GM23338 (cell line): ENCODE results near the gene FBXL5.

Experiments
- CREB1 ChIP-seq: fragments of 250-450 bp; sonication (Bioruptor Pico); IDR thresholded peaks from 2 replicates; pipeline ENCODE4 v1.5.0; 2020; ENCODE audit warnings: low read depth, mild to moderate bottlenecking, moderate library complexity
- EZH2 ChIP-seq: fragments of 200-600 bp; sonication (generic); IDR thresholded peaks from one replicate; pipeline ENCODE4 v1.8.0; 2017; ENCODE audit warnings: antibody characterized with exemption, mild to moderate bottlenecking, low read depth; ENCODE audit not compliant: unreplicated experiment
- EZH2phosphoT487 ChIP-seq: fragments of 200-600 bp; sonication (generic); IDR thresholded peaks from one replicate; pipeline ENCODE4 v1.8.1; 2018; ENCODE audit warnings: antibody characterized with exemption; ENCODE audit not compliant: unreplicated experiment
- JUNB ChIP-seq: IDR thresholded peaks from one replicate; pipeline ENCODE4 v1.6.1; 2016; ENCODE audit warnings: antibody characterized with exemption; ENCODE audit not compliant: unreplicated experiment
- NANOG ChIP-seq: IDR thresholded peaks from 2 replicates; pipeline ENCODE4 v1.6.1; 2016; ENCODE audit warnings: antibody characterized with exemption, borderline replicate concordance
- POLR2AphosphoS5 ChIP-seq: IDR thresholded peaks from 2 replicates; pipeline ENCODE4 v1.6.1; 2016; ENCODE audit warnings: antibody characterized with exemption, low read depth
- STAT1 ChIP-seq: IDR thresholded peaks from one replicate; pipeline ENCODE4 v1.6.1; 2016; ENCODE audit warnings: antibody characterized with exemption; ENCODE audit not compliant: unreplicated experiment
- ZNF114 ChIP-seq: fragments of 250-450 bp; sonication (Bioruptor Pico); IDR thresholded peaks from 2 replicates; pipeline ENCODE4 v1.5.0; 2020; ENCODE audit warnings: mild to moderate bottlenecking, moderate library complexity
- ZNF331 ChIP-seq: fragments of 250-450 bp; sonication (Bioruptor Pico); IDR thresholded peaks from 2 replicates; pipeline ENCODE4 v1.5.0; 2020; ENCODE audit warnings: low read depth, mild to moderate bottlenecking, moderate library complexity
- TF ChIP-seq, protein P1 (sequence below): IDR thresholded peaks from one replicate; pipeline ENCODE4 v1.6.1; 2018; ENCODE audit warnings: antibody characterized with exemption; ENCODE audit not compliant: unreplicated experiment
- TF ChIP-seq, protein P2 (sequence below), 2 experiments: fragments of 200-600 bp in 1 of 2; sonication (generic) in 1 of 2; conservative IDR thresholded peaks; 2 replicates each; pipeline versions ENCODE4 v1.5.1 to v1.6.1; 2016 to 2017; ENCODE audit warnings: antibody characterized with exemption in 2 of 2, low read depth in 2 of 2, mild to moderate bottlenecking in 2 of 2, moderate library complexity in 1 of 2
- TF ChIP-seq, protein P3 (sequence below): fragments of 250-450 bp; sonication (Bioruptor Pico); IDR thresholded peaks from 2 replicates; pipeline ENCODE4 v1.5.0; 2020; ENCODE audit warnings: mild to moderate bottlenecking, moderate library complexity
- TF ChIP-seq, protein P4 (sequence below): IDR thresholded peaks from 2 replicates; pipeline ENCODE4 v1.6.1; 2016; ENCODE audit warnings: antibody characterized with exemption

DNA sequence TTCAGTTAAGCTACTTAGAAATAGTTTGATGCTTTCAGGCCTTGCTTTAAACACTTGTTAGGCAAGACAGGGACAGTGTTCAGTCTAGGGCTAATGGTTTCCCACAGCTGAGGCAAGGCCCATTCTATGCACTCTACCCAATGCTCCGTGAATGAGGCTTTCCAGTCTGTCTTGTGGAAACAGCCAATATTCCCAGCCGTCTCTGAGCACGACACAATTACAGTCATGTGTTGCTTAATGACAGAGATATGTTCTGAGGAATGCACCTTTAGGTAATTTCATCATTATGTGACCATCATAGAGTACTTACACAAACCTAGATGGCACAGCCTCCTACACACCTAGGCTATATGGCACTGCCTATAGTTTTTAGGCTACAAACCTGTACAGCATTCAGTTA, 16.9 kb upstream of the FBXL5 start:
- TF ChIP-seq, protein P1, sequence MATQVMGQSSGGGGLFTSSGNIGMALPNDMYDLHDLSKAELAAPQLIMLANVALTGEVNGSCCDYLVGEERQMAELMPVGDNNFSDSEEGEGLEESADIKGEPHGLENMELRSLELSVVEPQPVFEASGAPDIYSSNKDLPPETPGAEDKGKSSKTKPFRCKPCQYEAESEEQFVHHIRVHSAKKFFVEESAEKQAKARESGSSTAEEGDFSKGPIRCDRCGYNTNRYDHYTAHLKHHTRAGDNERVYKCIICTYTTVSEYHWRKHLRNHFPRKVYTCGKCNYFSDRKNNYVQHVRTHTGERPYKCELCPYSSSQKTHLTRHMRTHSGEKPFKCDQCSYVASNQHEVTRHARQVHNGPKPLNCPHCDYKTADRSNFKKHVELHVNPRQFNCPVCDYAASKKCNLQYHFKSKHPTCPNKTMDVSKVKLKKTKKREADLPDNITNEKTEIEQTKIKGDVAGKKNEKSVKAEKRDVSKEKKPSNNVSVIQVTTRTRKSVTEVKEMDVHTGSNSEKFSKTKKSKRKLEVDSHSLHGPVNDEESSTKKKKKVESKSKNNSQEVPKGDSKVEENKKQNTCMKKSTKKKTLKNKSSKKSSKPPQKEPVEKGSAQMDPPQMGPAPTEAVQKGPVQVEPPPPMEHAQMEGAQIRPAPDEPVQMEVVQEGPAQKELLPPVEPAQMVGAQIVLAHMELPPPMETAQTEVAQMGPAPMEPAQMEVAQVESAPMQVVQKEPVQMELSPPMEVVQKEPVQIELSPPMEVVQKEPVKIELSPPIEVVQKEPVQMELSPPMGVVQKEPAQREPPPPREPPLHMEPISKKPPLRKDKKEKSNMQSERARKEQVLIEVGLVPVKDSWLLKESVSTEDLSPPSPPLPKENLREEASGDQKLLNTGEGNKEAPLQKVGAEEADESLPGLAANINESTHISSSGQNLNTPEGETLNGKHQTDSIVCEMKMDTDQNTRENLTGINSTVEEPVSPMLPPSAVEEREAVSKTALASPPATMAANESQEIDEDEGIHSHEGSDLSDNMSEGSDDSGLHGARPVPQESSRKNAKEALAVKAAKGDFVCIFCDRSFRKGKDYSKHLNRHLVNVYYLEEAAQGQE = no peak
- TF ChIP-seq, protein P2, sequence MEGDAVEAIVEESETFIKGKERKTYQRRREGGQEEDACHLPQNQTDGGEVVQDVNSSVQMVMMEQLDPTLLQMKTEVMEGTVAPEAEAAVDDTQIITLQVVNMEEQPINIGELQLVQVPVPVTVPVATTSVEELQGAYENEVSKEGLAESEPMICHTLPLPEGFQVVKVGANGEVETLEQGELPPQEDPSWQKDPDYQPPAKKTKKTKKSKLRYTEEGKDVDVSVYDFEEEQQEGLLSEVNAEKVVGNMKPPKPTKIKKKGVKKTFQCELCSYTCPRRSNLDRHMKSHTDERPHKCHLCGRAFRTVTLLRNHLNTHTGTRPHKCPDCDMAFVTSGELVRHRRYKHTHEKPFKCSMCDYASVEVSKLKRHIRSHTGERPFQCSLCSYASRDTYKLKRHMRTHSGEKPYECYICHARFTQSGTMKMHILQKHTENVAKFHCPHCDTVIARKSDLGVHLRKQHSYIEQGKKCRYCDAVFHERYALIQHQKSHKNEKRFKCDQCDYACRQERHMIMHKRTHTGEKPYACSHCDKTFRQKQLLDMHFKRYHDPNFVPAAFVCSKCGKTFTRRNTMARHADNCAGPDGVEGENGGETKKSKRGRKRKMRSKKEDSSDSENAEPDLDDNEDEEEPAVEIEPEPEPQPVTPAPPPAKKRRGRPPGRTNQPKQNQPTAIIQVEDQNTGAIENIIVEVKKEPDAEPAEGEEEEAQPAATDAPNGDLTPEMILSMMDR (conservative IDR thresholded peaks at IDR 0.05; ENCODE audit: low read depth in 2 of 2) = no peak
- TF ChIP-seq POLR2AphosphoS5 = no peak
- TF ChIP-seq EZH2phosphoT487 = no peak
- no peak for TF ChIP-seq EZH2
- no peak for TF ChIP-seq ZNF114 (CRISPR knock-in tag)
- no peak for TF ChIP-seq NANOG
- TF ChIP-seq JUNB = no peak
- TF ChIP-seq, protein P3, sequence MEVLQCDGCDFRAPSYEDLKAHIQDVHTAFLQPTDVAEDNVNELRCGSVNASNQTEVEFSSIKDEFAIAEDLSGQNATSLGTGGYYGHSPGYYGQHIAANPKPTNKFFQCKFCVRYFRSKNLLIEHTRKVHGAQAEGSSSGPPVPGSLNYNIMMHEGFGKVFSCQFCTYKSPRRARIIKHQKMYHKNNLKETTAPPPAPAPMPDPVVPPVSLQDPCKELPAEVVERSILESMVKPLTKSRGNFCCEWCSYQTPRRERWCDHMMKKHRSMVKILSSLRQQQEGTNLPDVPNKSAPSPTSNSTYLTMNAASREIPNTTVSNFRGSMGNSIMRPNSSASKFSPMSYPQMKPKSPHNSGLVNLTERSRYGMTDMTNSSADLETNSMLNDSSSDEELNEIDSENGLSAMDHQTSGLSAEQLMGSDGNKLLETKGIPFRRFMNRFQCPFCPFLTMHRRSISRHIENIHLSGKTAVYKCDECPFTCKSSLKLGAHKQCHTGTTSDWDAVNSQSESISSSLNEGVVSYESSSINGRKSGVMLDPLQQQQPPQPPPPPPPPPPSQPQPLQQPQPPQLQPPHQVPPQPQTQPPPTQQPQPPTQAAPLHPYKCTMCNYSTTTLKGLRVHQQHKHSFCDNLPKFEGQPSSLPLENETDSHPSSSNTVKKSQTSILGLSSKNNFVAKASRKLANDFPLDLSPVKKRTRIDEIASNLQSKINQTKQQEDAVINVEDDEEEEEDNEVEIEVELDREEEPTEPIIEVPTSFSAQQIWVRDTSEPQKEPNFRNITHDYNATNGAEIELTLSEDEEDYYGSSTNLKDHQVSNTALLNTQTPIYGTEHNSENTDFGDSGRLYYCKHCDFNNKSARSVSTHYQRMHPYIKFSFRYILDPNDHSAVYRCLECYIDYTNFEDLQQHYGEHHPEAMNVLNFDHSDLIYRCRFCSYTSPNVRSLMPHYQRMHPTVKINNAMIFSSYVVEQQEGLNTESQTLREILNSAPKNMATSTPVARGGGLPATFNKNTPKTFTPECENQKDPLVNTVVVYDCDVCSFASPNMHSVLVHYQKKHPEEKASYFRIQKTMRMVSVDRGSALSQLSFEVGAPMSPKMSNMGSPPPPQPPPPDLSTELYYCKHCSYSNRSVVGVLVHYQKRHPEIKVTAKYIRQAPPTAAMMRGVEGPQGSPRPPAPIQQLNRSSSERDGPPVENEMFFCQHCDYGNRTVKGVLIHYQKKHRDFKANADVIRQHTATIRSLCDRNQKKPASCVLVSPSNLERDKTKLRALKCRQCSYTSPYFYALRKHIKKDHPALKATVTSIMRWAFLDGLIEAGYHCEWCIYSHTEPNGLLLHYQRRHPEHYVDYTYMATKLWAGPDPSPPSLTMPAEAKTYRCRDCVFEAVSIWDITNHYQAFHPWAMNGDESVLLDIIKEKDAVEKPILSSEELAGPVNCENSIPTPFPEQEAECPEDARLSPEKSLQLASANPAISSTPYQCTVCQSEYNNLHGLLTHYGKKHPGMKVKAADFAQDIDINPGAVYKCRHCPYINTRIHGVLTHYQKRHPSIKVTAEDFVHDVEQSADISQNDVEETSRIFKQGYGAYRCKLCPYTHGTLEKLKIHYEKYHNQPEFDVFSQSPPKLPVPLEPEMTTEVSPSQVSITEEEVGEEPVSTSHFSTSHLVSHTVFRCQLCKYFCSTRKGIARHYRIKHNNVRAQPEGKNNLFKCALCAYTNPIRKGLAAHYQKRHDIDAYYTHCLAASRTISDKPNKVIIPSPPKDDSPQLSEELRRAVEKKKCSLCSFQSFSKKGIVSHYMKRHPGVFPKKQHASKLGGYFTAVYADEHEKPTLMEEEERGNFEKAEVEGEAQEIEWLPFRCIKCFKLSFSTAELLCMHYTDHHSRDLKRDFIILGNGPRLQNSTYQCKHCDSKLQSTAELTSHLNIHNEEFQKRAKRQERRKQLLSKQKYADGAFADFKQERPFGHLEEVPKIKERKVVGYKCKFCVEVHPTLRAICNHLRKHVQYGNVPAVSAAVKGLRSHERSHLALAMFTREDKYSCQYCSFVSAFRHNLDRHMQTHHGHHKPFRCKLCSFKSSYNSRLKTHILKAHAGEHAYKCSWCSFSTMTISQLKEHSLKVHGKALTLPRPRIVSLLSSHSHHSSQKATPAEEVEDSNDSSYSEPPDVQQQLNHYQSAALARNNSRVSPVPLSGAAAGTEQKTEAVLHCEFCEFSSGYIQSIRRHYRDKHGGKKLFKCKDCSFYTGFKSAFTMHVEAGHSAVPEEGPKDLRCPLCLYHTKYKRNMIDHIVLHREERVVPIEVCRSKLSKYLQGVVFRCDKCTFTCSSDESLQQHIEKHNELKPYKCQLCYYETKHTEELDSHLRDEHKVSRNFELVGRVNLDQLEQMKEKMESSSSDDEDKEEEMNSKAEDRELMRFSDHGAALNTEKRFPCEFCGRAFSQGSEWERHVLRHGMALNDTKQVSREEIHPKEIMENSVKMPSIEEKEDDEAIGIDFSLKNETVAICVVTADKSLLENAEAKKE (CRISPR knock-in tag) = no peak
- TF ChIP-seq CREB1 (CRISPR knock-in tag) = no peak
- TF ChIP-seq, protein P4, sequence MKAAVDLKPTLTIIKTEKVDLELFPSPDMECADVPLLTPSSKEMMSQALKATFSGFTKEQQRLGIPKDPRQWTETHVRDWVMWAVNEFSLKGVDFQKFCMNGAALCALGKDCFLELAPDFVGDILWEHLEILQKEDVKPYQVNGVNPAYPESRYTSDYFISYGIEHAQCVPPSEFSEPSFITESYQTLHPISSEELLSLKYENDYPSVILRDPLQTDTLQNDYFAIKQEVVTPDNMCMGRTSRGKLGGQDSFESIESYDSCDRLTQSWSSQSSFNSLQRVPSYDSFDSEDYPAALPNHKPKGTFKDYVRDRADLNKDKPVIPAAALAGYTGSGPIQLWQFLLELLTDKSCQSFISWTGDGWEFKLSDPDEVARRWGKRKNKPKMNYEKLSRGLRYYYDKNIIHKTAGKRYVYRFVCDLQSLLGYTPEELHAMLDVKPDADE = no peak
- TF ChIP-seq STAT1 = no peak
- no peak for TF ChIP-seq ZNF331
